GM18868 (cell line): Measurements from ENCODE around the gene PLIN1.

Experiments
- ATAC-seq: cut with Tn5 transposase; IDR thresholded peaks from one replicate; pipeline ENCODE4 v1.9.1; 2021; ENCODE audit warnings: mild to moderate bottlenecking, moderate library complexity; ENCODE audit not compliant: unreplicated experiment

Gene PLIN1

DNA sequence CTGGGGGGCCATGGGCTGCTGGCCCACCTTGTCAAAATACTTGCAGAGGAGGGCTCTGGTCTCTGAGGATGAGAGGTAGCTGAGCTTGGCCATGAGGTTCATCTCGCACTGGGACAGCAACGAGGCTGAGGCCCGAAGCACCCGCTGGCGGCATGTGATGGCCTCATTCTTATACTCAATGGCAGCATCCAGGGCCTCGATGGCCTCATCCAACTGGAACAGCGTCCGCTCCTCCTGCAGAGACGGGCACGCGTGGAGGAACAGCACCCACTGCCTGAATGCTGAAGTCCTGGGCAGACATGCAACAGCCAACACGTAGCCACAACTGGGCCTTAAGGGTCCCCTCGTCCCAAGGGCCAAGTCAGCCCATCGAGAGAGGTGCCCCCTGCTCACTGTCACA lies 48.9 kb downstream of the PLIN1 start:
- no peak for ATAC-seq

DNA sequence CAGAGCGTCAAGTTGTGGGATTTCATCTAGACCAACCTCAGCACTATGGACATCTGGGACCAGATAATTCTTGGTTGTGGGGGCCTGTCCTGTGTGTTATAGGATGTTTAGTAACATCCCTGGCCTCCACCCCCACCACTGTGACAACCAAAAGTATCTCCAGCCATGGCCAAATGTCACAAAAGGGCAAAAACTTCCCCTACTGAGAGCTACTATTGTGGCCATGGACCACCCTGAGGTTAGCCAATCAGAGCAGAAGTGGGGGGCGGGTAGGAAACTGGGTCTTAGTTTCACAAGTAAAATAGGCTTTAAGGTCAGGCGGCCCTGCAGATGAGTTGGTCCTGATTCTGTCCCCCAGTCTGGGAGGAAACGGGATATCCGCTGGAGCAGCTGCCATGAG lies 49.3 kb downstream of the PLIN1 start:
- no peak for ATAC-seq

DNA sequence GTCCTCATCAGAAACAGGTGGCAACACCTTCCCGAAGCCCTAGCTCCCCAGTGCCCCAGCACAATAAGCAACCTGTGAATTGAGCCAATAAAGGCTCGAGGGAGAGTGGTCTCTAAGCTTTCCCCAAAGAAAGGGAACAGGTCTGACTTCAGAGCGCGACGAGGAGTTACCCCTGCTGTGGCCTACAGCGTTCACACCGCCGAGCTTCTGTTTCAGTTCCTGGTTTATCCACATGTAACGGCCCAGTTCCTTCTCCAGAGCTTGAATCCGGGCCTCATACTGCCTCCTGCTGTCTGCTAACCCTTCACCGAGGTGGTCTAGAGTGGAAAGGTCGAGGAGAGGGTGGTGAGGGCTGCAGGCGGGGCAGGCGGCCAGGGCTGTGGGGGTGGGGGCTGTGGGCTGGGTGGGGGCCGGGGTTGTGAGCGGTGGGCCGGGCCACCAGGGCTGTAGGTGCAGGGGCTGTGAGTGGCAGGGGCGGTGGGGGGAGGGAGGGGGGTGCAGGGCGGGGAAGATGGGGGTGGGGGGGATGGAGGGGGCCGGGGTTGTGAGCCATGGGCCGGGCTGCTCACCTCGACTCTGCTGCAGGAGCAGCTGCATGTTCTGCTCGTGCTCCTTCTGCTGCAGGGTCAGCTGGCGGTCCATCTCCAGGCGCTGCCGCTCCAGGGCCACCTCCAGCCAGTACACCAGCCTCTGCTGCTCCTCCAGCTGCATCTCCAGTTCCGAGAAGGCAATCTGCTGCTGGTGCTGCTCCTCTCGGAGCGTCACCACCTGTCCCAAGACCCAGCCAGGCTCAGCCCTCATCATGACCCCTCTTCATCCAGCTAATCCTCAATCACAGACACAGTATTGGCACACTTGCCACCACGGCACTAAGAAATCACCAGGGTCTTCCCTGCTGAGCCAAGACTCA lies 50.1 kb downstream of the PLIN1 start:
- no peak for ATAC-seq

DNA sequence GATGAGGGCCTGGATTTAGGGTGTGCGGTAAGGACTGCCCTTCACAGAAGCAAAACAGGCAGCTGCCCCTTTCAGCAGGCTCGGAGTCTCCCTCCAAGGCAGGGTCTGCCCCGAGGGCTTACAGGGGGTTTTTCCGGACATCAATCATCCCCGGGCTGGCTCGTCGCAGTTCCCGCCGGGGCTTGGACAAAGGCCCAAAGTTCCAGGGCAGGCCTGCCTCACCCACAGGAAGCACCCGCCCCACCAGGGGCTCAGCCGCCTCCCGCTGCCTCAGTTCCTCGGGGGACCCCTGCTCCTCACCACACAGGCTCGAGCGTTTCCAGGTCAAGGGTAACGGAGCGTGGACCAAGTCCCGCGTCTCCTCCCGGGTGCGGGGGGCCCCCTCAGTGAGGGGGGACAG lies 50.9 kb downstream of the PLIN1 start:
- ATAC-seq, result no peak

DNA sequence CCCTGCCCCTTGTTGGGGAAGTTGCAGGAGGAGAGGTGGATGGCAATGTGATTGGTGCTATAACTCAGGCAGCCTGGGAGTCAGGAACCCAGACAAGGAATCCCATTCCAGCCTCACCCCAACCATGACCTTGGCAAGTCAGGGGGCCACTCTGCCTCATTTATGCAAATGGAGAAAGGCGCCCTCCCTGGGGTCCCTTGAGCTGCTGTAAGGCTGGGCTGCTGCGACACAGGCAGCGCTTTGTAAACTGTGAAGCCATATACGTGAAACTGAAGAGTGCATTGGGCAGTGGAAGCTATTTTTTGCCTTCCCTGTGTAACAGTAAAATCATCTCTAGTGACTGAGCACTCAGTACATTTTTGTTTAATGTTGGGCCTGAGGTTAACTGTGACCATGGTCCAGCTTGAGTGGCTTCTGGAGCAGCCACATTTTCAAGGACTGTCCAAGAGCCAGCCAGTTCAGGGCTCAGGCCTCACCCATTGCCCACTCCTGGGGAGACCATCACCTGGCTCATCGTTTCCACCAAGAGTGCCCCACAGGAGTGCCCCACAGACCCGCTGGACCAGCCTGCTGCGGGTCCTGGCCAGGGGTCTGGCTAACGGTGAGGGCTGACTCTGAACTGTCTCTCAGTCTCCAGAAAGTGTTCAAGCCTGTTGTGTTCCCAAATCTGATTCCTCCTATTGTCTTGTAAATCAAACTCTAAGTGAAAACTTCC lies 51.8 kb downstream of the PLIN1 start:
- ATAC-seq, result no peak

DNA sequence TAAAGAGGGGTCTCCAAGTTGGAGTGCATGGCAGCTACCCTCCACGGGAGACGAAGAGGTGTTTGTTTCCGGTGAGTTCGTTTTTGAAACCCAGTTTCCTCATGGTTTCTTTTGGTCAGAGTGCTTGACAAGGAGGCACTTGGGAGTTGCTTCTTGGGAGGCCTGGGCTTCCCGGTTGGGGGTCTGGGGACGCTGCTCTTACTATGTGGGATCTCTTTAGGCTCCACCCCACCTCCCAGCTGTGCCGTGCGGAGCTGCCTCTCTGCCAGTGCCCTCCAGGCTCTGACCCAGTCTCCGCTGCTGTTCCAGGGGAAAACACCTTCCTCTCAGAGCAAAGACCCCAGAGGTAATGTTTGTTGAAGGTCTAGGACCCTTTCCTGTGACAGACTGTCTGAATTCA lies 53.5 kb downstream of the PLIN1 start:
- no peak for ATAC-seq

DNA sequence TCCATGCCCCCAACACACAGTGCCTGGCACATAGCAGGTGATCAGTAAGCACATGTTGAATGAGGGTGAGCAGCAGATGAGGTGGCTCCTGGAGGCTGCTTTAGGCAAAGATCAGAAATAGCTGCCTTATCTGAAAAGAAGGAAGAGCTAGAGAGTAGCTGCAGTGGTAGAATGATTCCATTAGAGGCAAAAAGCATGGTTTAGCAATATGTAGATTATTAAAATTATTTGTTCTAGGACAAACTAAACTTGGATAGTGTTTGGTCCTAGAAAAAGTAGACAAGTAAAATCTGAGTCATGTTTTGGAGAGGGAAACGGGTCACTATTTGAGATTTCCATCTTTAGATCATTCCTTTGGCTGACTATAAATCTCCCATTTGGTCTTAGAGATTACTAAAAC lies 56.0 kb downstream of the PLIN1 start:
- ATAC-seq, result no peak

DNA sequence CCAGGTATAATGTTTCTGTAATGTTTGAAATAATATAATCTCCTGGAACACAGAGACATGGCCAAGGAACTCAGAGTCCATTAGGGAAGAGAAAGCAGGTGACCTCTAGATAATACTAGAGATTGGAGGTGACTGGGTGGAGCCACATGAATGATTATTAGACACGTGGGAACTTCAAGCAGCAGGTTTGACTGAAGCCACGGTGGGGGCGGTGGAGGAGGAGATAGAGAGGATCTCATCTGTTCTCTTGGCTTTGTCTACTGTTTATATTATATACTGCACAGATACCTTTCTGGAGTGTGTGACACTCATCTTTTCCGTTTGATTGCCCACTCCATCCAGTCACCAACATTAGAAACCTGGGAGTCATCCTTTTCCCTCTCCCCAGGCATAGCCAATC lies 57.6 kb downstream of the PLIN1 start:
- no peak for ATAC-seq

DNA sequence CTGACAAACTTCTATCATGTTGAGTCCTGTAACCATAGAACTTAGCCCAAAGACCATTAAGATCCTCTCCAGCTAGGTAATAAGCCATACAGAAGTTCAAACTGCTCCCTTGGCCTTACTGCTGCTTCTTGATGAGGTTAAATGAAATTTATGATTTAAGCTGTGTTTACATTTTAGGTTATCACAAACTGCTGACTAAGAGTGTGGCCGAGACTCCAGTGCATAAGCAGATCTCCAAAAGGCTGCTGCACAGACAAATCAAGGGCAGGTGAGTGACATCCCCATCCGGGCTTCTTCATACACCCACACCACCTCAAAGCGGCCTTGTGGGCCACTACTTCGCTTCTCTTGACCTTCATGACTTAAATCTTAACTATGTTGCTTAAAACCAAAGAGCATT lies 62.9 kb downstream of the PLIN1 start:
- no peak for ATAC-seq

DNA sequence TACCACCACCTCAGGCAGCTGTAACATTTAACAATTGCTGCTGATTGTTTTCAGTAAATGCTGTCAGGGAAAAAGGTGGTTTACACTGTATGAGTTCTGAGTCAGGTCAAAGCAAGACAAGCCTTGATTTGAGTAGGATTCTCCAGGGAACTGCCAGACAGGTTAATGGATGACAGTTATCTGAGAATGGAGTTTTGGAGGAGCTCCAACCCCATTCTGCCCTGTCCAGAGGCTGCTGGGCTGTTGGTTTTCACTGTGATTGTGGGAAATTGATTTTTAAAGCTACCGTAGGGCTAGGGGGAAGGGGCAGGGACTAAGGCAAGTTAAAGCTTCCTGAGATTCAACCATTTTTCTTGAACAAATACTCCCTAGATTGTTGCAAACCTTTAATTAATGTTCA lies 64.0 kb downstream of the PLIN1 start:
- no peak for ATAC-seq
